DOHH2 (cell line): Measurements from ENCODE around the gene RASAL3.

Source experiments
- H3F3A ChIP-seq: fragments of 200-600 bp; sonication (generic), shearing (Covaris generic); 2 replicates; pipeline ENCODE4 v1.6.0; 2016; ENCODE audit warnings: antibody characterized with exemption, mild to moderate bottlenecking; ENCODE audit not compliant: control insufficient read depth, insufficient read depth
- H3K27ac ChIP-seq: fragments of 200-600 bp; sonication (generic); 2 replicates; pipeline ENCODE4 v1.5.1; 2014; ENCODE audit warnings: low read depth, mild to moderate bottlenecking, low read length, moderate library complexity
- H3K27me3 ChIP-seq: fragments of 200-600 bp; sonication (generic); 2 replicates; pipeline ENCODE4 v1.6.1; 2014; ENCODE audit warnings: mild to moderate bottlenecking, low read length, mixed read lengths; ENCODE audit not compliant: control insufficient read depth
- H3K36me3 ChIP-seq: fragments of 200-600 bp; sonication (generic); 2 replicates; pipeline ENCODE4 v1.6.1; 2014; ENCODE audit warnings: mild to moderate bottlenecking, low read length, moderate library complexity, mixed read lengths; ENCODE audit not compliant: control insufficient read depth
- H3K4me1 ChIP-seq: fragments of 200-600 bp; sonication (generic); 2 replicates; pipeline ENCODE4 v1.6.1; 2014; ENCODE audit warnings: mild to moderate bottlenecking, low read length, mixed read lengths; ENCODE audit not compliant: control insufficient read depth
- H3K4me2 ChIP-seq: fragments of 200-600 bp; sonication (generic); 2 replicates; pipeline ENCODE4 v1.6.0; 2014; ENCODE audit warnings: mild to moderate bottlenecking, low read length, moderate library complexity
- H3K4me3 ChIP-seq: fragments of 200-600 bp; sonication (generic); 2 replicates; pipeline ENCODE4 v1.5.1; 2014; ENCODE audit warnings: mild to moderate bottlenecking, low read length, mixed read lengths
- H3K79me2 ChIP-seq: fragments of 200-600 bp; sonication (generic); 2 replicates; pipeline ENCODE4 v1.6.1; 2014; ENCODE audit warnings: mild to moderate bottlenecking, low read length, mixed read lengths; ENCODE audit not compliant: control insufficient read depth
- H3K9me2 ChIP-seq: fragments of 200-600 bp; sonication (generic); replicated peaks from 2 replicates; pipeline ENCODE4 v1.6.1; 2014; ENCODE audit warnings: mild to moderate bottlenecking, low read length, mixed read lengths; ENCODE audit not compliant: control insufficient read depth
- H3K9me3 ChIP-seq: fragments of 200-600 bp; sonication (generic); 2 replicates; pipeline ENCODE4 v1.6.1; 2014; ENCODE audit warnings: antibody characterized with exemption, low read length, mixed read lengths; ENCODE audit not compliant: control insufficient read depth, insufficient read depth
- H4K20me1 ChIP-seq: fragments of 200-600 bp; sonication (generic); 2 replicates; pipeline ENCODE4 v1.6.0; 2014; ENCODE audit warnings: low read depth, mild to moderate bottlenecking, antibody characterized with exemption, low read length, moderate library complexity; ENCODE audit not compliant: control insufficient read depth, insufficient read depth
- CTCF ChIP-seq: fragments of 200-600 bp; sonication (generic); IDR thresholded peaks from one replicate; pipeline ENCODE4 v1.5.1; 2014; ENCODE audit warnings: antibody characterized with exemption, mild to moderate bottlenecking, low read depth, low read length; ENCODE audit not compliant: poor library complexity, severe bottlenecking
- EZH2phosphoT487 ChIP-seq: fragments of 200-600 bp; sonication (generic); IDR thresholded peaks from 2 replicates; pipeline ENCODE4 v1.6.1; 2017; ENCODE audit warnings: borderline replicate concordance, mild to moderate bottlenecking, antibody characterized with exemption, low read length, moderate library complexity, mixed read lengths

Gene RASAL3

GRCh38 chr19:15438124-15438496 lies 26.2 kb downstream of the RASAL3 start:
- TF ChIP-seq CTCF (no peak), EZH2phosphoT487 (no peak)
- Histone ChIP-seq H3K4me1 (peaks cover 6% of the 10 kb centered on the region), H3K79me2 (peaks cover under 1% of the 10 kb centered on the region)

DNA sequence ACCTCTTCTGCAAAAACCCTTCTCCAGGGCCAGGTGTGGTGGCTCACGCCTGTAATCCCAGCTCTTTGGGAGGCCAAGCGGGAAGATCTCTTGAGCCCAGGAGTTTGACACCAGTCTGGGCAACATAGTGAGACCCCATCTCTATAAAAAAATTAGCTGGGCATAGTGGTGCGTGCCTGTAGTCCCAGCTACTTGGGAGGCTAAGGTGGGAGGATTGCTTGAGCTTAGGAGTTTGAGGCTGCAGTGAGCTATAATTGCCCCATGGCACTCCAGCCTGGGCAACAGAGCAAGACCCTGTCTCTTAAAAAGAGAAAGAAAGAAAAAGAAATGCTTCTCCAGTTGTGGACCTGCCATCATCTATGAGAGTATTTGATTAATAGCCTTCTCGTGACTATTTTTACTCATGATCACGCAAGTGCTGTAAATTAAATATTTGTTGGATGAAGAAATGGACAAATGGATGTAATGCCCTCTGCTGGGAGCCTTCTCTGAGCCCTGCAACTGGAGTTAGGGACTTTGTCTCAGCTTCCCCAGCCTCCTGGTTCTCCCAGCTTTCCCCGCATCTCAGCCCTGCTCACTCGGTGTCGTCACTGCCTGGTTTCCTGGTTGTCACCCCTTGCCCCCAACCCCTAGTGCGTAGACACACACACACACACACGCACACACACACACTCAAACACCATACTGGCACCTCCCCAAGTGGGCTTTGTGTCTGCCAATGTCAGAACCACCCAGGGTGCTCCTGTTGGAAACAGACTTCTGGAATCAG lies 26.8 kb downstream of the RASAL3 start:
- Histone ChIP-seq H3K27ac (no peak overlapping the region), H3K9me2 (no peaks in the 10 kb centered on the region), H3K9me3 (no peaks in the 10 kb centered on the region), H3F3A (no peaks in the 10 kb centered on the region), H3K27me3 (no peaks in the 10 kb centered on the region), H3K4me1 (peaks cover 9% of the 10 kb centered on the region), H3K4me3 (no peak overlapping the region), H4K20me1 (no peaks in the 10 kb centered on the region), H3K79me2 (peaks cover 5% of the 10 kb centered on the region), H3K36me3 (no peaks in the 10 kb centered on the region), H3K4me2 (no peak overlapping the region)
- no peak for TF ChIP-seq EZH2phosphoT487
- TF ChIP-seq CTCF: no peak

More at GRCh38 chr19:15438124-15438496, 26.2 kb downstream of the RASAL3 start:
- Histone ChIP-seq H3F3A (no peaks in the 10 kb centered on the region), H3K27ac (no peak overlapping the region), H4K20me1 (no peaks in the 10 kb centered on the region), H3K27me3 (no peaks in the 10 kb centered on the region), H3K9me2 (no peaks in the 10 kb centered on the region), H3K4me2 (no peak overlapping the region), H3K9me3 (no peaks in the 10 kb centered on the region), H3K36me3 (no peaks in the 10 kb centered on the region), H3K4me3 (no peak overlapping the region)

- H4K20me1 ChIP-seq: peaks cover 2% of the 10 kb centered on the region
- H3F3A ChIP-seq: no peaks in the 10 kb centered on the region
- no peak overlapping the region for H3K4me3 ChIP-seq
- TF ChIP-seq CTCF (no peak), EZH2phosphoT487 (no peak)
- peaks cover 10% of the 10 kb centered on the region for H3K79me2 ChIP-seq
- H3K27me3 ChIP-seq: no peaks in the 10 kb centered on the region
- no peaks in the 10 kb centered on the region for H3K9me2 ChIP-seq
- peaks cover 4% of the 10 kb centered on the region; the same call in 1 of the 2 replicates for H3K36me3 ChIP-seq
- no peak overlapping the region for H3K4me2 ChIP-seq
- no peaks in the 10 kb centered on the region for H3K9me3 ChIP-seq
- no peak overlapping the region for H3K27ac ChIP-seq
- peaks cover 9% of the 10 kb centered on the region for H3K4me1 ChIP-seq
These were observed 27.6 kb downstream of the RASAL3 start for GRCh38 chr19:15436826-15437110.
